GM21390 (cell line): ENCODE data around the gene TMEM167A.

Experiments used
- ATAC-seq: cut with Tn5 transposase; IDR thresholded peaks from one replicate; pipeline ENCODE4 v1.9.1; 2021; ENCODE audit not compliant: unreplicated experiment

The TMEM167A gene, protein sequence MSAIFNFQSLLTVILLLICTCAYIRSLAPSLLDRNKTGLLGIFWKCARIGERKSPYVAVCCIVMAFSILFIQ

DNA sequence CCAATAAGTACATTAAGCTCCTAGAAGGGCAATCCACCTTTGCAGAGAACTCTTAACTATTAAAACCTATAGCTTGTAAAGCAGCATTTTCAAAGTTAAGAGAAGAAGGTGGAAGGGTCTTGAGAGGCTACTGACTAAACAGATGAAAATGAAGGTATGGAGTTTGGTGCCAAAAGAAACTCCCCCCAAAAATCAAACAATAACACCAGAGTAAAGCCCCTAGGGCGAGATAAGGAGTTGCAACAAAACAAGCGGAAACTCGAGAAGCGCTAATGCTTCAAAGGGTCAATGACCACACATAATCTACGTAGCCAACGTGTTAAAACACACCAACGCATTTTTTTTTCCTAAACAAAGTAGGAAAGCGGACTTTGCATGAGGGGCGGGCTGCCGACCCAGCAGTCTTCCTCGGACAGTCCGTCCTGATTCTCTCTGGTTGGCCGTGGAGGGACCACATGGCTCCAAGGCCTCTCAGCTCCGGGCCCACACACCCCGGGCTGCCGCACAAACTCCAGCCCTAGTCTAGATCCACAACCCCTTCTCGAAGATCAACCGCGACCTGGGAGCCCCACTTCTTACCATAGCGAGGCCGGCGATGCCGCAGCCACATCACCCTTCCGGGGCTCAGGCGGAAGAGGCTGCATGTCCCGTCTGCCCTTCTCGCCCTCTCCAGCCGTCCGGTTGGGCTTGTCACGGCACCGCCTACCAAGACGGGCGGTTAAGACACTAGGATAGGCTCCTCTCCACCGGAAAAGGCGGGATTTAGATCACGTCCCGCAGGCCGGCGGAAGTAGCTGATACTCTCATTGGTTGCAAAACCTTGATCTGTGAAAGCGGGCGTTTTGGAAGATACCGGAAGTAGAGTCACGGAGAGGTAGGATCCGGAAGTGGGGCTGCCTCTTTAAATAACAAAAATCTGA, at the start of gene TMEM167A, which contains the start of gene XRCC4:
TSS of gene TMEM167A (minus strand) at position 653 of the 920 bp plus-strand sequence. CDS start at position 582, 71 bp downstream.
TSS of gene XRCC4 (plus strand) at position 806 of the 920 bp plus-strand sequence. CDS start 27,373 bp downstream, outside the sequence.
- ATAC-seq = peak; percentile 98

GRCh38 chr5:83126501-83126900, 49.3 kb upstream of the TMEM167A start:
- ATAC-seq = no peak

DNA sequence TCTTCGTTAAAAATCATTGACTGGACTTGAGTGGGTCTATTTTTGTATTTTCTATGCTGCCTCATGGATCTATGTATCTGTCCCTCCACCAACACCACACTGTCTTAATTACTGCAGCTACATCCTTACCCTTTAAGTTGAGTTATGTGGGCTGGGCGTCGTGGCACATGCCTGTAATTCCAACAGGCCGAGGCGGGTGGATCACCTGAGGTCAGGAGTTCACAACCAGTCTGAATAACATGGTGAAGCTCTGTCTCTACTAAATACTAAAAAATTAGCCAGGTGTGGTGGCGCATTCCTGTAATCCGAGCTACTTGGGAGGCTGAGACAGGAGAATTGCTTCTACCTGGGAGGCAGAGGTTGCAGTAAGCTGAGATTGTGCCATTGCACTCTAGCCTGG, 48.4 kb upstream of the TMEM167A start:
- ATAC-seq = no peak

DNA sequence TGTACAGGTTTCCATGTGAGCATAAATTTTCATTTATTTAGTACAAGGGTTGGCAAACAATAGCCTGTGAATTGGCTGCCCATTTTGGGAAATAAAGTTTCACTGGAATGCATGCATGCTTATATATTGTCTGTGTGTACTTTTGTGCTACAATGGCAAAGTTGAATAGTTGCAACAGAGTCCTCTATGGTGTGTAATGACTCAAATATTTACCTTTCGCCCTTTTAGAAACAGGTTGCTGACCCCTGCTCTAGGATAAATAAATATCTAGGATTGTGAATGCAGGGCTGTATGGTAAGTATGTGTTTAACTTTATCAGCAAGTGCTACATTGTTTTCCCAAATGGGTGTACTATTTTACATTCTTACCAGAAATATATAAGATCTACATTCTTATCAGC, 47.4 kb upstream of the TMEM167A start:
- no peak for ATAC-seq

DNA sequence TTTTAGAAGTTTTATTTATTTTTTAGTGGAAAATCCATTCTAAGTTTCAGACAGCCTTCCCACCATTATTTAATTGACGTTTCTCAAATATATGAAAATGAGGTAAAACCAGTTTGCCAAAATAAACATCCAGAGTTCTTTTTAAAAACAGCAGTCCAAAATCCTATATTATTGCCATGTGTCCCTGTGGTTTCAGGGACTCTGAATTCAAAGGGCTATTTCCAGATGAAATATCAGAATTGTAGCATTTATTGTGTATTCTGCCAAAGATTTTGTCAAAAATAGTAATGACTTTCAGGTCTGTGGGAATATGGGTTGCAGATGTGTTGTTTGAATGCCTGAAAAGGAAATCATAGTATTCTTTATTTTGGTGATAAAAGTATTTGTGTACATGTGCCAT, 41.8 kb upstream of the TMEM167A start:
- ATAC-seq = no peak

DNA sequence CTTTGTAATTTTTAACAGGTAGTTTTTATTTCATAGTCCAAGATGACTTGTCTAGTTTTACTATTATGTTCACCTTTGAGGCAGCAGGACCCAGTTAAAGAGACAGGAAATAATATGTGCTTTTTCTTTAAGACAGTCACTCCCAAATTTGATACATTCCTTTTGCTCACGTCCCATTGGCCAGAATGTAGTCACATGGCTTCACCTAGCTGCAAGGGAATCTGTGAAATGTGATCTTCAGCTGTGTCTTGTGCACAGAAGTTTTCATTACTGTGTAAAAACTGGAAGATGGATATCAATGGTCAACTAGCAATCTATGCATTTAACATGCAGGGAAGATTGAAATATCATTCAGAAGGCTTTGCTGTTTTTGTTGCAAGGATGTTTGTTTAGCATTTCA, 41.3 kb upstream of the TMEM167A start:
- ATAC-seq = no peak

DNA sequence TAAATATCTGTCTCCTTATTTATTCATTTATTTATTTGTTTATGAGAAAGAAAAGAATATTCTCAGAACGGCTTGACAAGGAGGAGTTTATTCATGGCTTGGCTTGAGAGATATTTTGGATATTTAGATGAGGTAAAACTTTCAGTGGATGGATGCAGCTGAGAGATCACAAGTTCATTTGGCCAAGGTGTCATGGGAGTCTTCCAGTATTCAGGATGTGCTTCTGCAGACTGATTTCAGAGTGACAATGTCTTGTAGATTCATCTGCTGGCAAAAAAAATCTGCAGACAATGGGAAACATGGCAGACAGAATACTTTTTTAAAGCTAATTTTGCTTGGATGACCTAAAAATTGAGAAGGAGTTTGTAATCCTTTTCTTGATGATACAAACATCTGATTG, 38.6 kb upstream of the TMEM167A start:
- no peak for ATAC-seq

DNA sequence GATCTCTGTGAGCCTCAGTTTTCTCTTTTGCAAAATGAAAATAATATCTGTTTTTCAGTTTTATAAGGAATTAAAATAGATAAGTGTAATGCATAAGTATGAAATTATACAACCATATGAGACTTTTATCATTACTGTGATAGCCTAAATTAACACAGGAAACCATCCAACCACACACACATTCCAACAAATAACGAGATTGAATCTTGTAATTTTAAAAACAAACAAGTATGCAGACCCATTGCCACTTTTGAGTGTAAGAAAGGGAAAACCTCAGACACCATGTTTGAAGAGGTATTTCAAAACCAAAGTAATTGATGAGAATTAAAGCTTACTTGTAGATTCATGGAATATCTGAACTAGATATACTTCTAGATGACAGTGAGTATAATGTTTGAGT, 32.2 kb upstream of the TMEM167A start:
- no peak for ATAC-seq

- no peak for ATAC-seq
Measured at GRCh38 chr5:83107692-83108420, 30.7 kb upstream of the TMEM167A start.

DNA sequence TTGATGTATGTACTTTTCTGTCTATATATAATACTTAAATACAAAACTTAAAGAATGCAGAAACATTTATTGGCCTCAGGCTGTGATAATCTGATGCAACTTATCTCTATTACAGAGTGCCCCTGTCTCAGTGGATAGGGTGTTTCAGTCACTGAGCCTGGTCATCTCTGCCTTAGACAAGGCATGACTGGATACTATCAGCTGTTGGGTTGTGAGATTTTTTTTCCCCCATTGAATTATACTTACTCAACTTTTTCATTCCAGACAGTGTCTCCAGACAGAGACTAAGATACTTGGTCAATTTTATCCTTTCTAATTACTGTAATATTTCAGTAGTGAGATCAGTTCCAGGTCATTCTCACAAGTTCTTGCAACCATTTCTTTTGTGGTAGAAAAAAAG, 26.8 kb upstream of the TMEM167A start:
- no peak for ATAC-seq

GRCh38 chr5:83102364-83102980, 25.3 kb upstream of the TMEM167A start:
- no peak for ATAC-seq

DNA sequence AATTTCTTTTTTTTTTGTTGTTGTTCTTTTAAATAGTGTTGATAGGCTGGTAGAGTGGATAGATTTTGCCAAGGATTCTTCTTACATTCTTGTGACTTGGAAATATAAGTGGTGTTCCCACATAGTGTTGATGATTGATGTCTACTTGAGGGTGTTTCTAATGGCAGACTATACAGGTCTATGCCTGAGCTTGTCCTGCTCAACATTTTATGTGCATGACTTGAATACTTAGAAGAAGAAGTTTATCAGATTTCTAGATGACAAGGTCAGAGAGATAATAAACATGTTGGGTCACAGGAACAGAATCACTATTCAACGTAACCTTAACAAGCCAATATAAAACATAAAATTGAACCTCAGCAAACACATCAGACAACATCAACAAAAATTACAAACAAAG, 24.3 kb upstream of the TMEM167A start:
- no peak for ATAC-seq

DNA sequence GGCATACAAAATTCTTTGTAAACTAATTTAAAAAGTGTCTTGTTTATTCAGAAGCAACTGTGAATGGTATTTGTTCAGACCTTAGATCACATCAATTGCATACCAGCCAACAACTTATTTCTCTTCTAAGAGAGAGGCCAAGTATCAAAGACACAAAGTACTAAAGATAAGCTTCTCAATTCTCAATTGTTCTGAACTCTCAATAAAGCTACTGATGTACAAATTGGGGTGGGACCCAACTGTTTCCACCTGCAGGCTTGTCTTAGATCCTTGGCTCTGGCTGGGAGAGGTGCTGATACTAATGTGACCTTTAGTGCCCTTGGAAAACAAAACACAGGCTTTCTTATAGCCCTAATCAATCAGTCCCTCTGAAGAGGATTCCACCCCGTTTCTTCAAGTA, 22.3 kb upstream of the TMEM167A start:
- ATAC-seq = no peak

DNA sequence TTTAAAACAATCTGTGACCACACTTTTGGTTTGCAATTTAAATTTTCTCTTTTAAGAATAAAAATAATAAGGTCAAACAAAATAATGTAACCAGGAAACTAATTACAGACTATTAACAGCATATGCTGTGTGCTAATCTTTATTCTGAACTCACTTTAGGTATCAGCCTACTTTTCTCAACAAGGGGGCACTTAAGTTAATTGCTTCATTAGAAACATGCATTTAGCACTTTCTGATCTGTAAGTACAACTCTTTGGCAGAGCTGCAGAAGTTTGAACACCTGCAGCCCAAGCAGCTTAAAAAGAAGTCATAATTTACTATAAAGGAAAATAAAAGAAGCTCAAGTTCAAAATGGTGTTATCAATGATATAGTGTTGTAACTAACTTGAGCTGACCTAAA, 21.8 kb upstream of the TMEM167A start:
- ATAC-seq = no peak

GRCh38 chr5:83097689-83098231, 20.6 kb upstream of the TMEM167A start:
- peak; percentile 71 for ATAC-seq

DNA sequence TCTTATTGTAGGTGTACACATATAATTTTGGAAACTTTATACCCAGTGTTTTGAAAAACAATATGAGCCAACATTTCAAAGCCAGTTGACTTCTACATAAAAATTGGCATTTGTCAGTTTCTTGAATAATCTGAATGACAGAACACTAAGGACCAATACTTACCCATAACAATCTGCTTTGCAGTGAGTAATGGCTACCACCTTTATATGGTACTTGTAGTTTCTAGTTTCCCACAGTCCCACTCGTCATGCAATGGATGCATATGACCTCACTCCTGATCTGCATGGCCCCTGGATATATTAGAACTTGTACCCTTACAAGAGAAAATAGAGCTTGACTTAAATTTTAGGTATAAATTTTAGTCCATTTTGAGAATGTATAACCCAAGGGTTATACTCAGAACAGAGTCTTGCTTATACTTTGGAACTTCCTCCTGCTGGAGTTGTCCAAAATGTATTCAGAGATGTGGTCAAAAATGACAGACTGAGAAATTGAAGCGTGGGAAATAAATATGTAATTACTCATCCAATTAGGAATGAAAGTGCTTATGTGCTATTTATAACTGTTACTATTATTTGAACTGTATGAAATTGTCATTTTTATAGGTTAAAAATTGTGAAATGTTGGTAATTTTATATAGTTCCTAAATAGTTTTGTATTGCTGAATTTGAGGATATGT, 19.6 kb upstream of the TMEM167A start:
- ATAC-seq = no peak

GRCh38 chr5:83095957-83096539, 18.9 kb upstream of the TMEM167A start:
- no peak for ATAC-seq

- ATAC-seq = no peak
Measured at GRCh38 chr5:83095163-83095956, 18.2 kb upstream of the TMEM167A start.

GRCh38 chr5:83093692-83094091, 16.5 kb upstream of the TMEM167A start:
- no peak for ATAC-seq
